Pancreas (tissue), 10 donors: ENCODE data around the gene KCNJ15. TPM values are rescaled to one million over a fixed set of nuclear protein-coding genes. Genes with fewer than 3 reads are reported as not detected.

Experiments
- ATAC-seq, 4 donors: fragments of 200-7000 bp; cut with Tn5 transposase; one replicate each; pipeline versions ENCODE4 v1.8.0 to v1.9.1; 2020; ENCODE audit warnings: mild to moderate bottlenecking in 4 of 4, moderate library complexity in 4 of 4
- DNase-seq, 6 donors: peaks; one replicate each; pipeline ENCODE4 v3.0.0-alpha.2; 2020
- FAIRE-seq: peaks from 2 replicates; lab custom pipeline; 2012; peaks lifted over from hg19 to GRCh38; lab: Jason Lieb, UNC
- H3K27ac ChIP-seq, 4 donors: fragments of 200-600 bp; sonication (generic); 1 replicate in 3 of 4; 2 replicates in 1 of 4; pipeline versions ENCODE4 v1.5.0 to v1.8.0; 2020
- H3K27me3 ChIP-seq, 4 donors: fragments of 200-600 bp; one replicate each; pipeline ENCODE4 v1.8.0; 2021
- H3K36me3 ChIP-seq, 3 donors: fragments of 200-600 bp; sonication (generic) in 1 of 3; one replicate each; pipeline versions ENCODE4 v1.5.0 to v1.8.0; 2020 to 2021
- H3K4me1 ChIP-seq, 3 donors: fragments of 200-600 bp; one replicate each; pipeline ENCODE4 v1.8.0; 2021
- H3K4me3 ChIP-seq, 4 donors: fragments of 200-600 bp; sonication (generic) in 2 of 4; one replicate each; pipeline versions ENCODE4 v1.5.0 to v1.8.0; 2020 to 2021
- H3K9me3 ChIP-seq, 4 donors: fragments of 200-600 bp; one replicate each; pipeline ENCODE4 v1.8.0; 2021
- WGBS, 2 donors: extraction: QIAGEN DNeasy Blood & Tissue Kit; methylation state at CpG; one replicate each; pipeline ENCODE4 v1.1.7; 2013; 5-methylcytosine and 5-hydroxymethylcytosine counted together
- intact Hi-C, 3 donors: fragments of 100-400 bp; cut with DNase I; formaldehyde crosslinking; loops; one replicate each; pipeline versions ENCODE4 v1.11.1 to v1.14.2; 2022
- polyA plus RNA-seq, 2 donors: library from polyadenylated mRNA; stranded (reverse); fragments of 200-250 nt; gene quantifications; one replicate each; pipeline ENCODE4 v1.2.3, GENCODE V29; 2013
- total RNA-seq, 6 donors: library from RNA; stranded (reverse); fragmentation: NEBNext Ultra II Directional in 4 of 6; extraction: Animal tissue kit (Norgen Biotek cat#: 25700) in 4 of 6; gene quantifications; one replicate each; pipeline versions ENCODE4 v1.2.1 to v1.2.4, GENCODE V29; 2021 to 2023
- TF ChIP-seq, protein P1 (sequence below), 4 donors: fragments of 200-600 bp; sonication (generic) in 3 of 4; IDR thresholded peaks; one replicate each; pipeline versions ENCODE4 v1.5.0 to v1.8.0; 2021; ENCODE audit warnings: antibody characterized with exemption in 4 of 4
- donor health status: healthy with polysubstance abuse.
- donor health status: DM: no; HTN: no; CAD: no; lungs with moderate emphysema.
- donor health status: DM: no; HTN: no; CAD: no.
- donor health status: control.
- donor health status: control.
- donor health status: Bipolar disorder and iron deficiency.
- donor health status: DM: yes; HTN: yes; CAD: no.
- donor health status: DM: no; HTN: no; CAD: no.
- donor health status: DM: no; HTN: no; CAD: no.
- donor health status: DM: yes; HTN: yes; CAD: no.

Gene KCNJ15
- total and polyA plus RNA-seq, 8 donors = 16.9 to 48.7 (median 31.0) TPM

DNA sequence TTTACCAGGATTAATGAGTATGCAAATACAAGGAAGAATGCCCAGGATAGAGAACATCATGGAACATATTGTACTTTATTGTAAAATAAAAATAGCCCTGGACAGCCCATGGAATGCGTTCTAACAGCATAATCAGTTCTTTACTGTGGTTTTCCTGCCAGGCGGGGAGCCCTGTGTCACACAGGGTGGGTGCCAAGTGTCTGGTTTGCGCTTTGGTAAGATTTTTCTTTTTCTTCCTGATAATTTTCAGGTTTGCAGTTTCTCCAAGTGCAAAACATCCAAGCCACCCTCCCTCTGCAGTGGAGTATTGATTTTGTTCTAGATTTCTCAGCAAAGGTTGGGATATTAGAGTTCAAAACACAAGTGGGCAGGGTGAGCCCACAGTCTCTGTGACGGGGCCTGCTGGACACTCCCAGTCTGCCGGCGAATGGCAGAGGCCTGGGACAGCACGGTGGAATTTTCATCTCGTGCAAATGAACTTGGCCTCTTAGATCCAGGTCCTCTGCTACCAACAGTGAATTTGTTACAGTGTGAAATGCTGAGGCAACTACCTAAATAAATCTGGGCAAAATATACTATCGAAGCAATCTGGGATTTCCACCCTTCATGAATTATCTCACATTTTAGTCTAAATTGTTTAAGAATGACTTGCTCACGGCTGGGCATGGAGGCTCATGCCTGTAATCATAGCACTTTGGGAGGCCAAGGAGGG lies 15.6 kb upstream of the KCNJ15 start:
- peak overlapping the region in 3 of 4 donors; percentile 32 to 71 (median 58) for H3K27ac ChIP-seq
- no peaks in the 10 kb centered on the region for H3K27me3 ChIP-seq
- H3K4me1 ChIP-seq = no peaks in the 10 kb centered on the region
- TF ChIP-seq, protein P1, sequence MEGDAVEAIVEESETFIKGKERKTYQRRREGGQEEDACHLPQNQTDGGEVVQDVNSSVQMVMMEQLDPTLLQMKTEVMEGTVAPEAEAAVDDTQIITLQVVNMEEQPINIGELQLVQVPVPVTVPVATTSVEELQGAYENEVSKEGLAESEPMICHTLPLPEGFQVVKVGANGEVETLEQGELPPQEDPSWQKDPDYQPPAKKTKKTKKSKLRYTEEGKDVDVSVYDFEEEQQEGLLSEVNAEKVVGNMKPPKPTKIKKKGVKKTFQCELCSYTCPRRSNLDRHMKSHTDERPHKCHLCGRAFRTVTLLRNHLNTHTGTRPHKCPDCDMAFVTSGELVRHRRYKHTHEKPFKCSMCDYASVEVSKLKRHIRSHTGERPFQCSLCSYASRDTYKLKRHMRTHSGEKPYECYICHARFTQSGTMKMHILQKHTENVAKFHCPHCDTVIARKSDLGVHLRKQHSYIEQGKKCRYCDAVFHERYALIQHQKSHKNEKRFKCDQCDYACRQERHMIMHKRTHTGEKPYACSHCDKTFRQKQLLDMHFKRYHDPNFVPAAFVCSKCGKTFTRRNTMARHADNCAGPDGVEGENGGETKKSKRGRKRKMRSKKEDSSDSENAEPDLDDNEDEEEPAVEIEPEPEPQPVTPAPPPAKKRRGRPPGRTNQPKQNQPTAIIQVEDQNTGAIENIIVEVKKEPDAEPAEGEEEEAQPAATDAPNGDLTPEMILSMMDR (IDR thresholded peaks at IDR 0.05) = no peak
- ATAC-seq = peak; percentile 56 to 90 (median 82)
- H3K9me3 ChIP-seq = no peaks in the 10 kb centered on the region
- FAIRE-seq = no peak
- DNase-seq = peak in 3 of 6 donors; percentile 13 to 38 (median 36)
- 57 to 58% methylated on average over 10 of the region's 10 CpGs for WGBS, 2 donors
- intact Hi-C loops = no loop called here
- H3K4me3 ChIP-seq = no peak overlapping the region
- H3K36me3 ChIP-seq = no peaks in the 10 kb centered on the region

DNA sequence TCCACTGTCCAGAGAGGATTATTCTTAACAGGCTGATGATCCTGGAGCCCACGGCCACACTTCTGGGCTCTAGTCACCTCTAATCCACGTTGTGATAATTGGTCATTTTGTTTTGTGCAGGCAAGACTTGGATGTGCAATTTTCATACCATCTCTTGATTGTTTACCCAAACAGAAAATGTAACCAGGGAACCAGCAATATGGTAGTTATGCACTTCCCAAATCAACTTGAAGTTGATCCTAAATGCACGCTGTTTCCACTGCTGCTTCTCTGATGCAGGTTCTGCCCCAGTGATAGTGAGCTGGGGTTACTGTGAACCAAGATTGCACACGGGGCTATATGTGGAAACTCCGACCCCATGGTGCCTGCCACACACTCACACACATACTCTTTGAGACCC lies 14.7 kb upstream of the KCNJ15 start:
- TF ChIP-seq, protein P1 (IDR thresholded peaks at IDR 0.05) = no peak
- FAIRE-seq (no peak), ATAC-seq (no peak), DNase-seq (no peak)
- Histone ChIP-seq H3K36me3 (no peaks in the 10 kb centered on the region), H3K27me3 (no peaks in the 10 kb centered on the region), H3K4me3 (no peak overlapping the region), H3K27ac (peak overlapping the region in 2 of 4 donors; percentile 32 to 71), H3K4me1 (no peaks in the 10 kb centered on the region), H3K9me3 (no peaks in the 10 kb centered on the region)
- WGBS, 2 donors = 67 to 69% methylated on average over 5 of the region's 5 CpGs
- intact Hi-C loops = no loop called here

DNA sequence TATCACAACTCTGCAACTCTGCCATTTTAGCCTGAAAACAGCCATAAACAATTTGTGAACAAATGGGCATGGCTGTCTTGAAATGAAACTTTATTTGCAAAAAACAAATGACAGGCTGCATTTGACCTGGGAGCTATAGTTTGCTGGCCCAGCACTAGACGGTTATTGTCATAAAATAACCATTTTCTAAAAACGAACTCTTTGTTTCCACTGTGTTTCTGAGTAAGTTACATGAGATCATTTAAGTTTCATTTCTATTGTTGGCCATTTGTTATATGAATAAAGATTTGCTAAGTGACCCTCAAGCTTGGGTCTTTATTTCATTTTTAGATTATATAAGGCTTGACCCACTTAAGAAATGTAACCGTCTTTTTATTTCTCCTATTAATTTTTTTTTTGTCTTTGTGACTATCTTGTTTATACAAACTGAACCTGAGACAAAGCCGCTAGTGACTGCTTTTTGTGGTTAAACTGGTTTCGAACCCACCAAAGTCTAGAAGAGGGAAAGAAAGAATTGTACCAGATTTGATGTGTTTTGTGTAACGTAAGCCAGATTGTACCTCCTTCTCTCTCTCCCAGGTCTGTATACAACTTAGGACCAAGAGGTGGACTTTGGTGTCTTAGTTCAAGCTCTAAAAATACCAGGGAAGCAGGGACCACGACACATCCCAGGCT lies 12.9 kb upstream of the KCNJ15 start:
- H3K36me3 ChIP-seq = no peaks in the 10 kb centered on the region
- WGBS, 2 donors = 71 to 73% methylated on average over 7 of the region's 7 CpGs
- FAIRE-seq (no peak), DNase-seq (no peak), ATAC-seq (no peak)
- no peaks in the 10 kb centered on the region for H3K27me3 ChIP-seq
- TF ChIP-seq, protein P1 (IDR thresholded peaks at IDR 0.05) = no peak
- no peaks in the 10 kb centered on the region for H3K9me3 ChIP-seq
- no peak overlapping the region for H3K4me3 ChIP-seq
- intact Hi-C loops = no loop called here
- no peak overlapping the region for H3K27ac ChIP-seq
- H3K4me1 ChIP-seq = no peaks in the 10 kb centered on the region

DNA sequence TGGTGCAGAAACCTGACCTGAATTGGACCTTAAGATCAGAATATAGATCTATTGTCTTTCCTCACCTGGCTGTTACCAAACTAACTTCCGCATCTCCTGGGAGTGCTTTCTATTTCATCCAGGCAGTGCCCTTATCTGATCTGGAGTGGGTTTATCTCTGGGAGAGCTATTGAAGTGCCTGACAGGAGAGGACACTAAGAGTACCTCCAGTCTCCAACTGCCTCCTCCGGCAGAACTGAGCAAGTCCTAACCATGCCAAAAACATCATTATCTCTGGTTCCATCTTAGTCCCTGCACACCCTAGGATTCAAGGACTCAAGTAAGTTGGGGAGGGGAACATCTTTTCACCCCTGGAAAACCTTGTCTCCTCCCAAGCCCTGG lies 12.4 kb upstream of the KCNJ15 start:
- H3K27me3 ChIP-seq = no peaks in the 10 kb centered on the region
- no peak for DNase-seq
- no peaks in the 10 kb centered on the region for H3K9me3 ChIP-seq
- TF ChIP-seq, protein P1 (IDR thresholded peaks at IDR 0.05) = no peak
- no peaks in the 10 kb centered on the region for H3K36me3 ChIP-seq
- H3K27ac ChIP-seq = no peak overlapping the region
- no peak for FAIRE-seq
- H3K4me1 ChIP-seq = no peaks in the 10 kb centered on the region
- intact Hi-C loops = no loop called here
- H3K4me3 ChIP-seq = no peak overlapping the region
- no peak for ATAC-seq
- 63 to 65% methylated on average over 2 of the region's 2 CpGs for WGBS, 2 donors
